HG03064 (cell line): ENCODE results near the gene CDC16.
"Not testable (repeated sequence)": the region's sequence is repeated elsewhere in the genome, so short reads cannot be mapped to it uniquely, and the experiment has no call there.

ENCODE experiments used
- ATAC-seq: cut with Tn5 transposase; IDR thresholded peaks from one replicate; pipeline ENCODE4 v1.9.1; 2021; ENCODE audit warnings: low read depth; ENCODE audit not compliant: unreplicated experiment

Gene CDC16, protein sequence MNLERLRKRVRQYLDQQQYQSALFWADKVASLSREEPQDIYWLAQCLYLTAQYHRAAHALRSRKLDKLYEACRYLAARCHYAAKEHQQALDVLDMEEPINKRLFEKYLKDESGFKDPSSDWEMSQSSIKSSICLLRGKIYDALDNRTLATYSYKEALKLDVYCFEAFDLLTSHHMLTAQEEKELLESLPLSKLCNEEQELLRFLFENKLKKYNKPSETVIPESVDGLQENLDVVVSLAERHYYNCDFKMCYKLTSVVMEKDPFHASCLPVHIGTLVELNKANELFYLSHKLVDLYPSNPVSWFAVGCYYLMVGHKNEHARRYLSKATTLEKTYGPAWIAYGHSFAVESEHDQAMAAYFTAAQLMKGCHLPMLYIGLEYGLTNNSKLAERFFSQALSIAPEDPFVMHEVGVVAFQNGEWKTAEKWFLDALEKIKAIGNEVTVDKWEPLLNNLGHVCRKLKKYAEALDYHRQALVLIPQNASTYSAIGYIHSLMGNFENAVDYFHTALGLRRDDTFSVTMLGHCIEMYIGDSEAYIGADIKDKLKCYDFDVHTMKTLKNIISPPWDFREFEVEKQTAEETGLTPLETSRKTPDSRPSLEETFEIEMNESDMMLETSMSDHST

DNA sequence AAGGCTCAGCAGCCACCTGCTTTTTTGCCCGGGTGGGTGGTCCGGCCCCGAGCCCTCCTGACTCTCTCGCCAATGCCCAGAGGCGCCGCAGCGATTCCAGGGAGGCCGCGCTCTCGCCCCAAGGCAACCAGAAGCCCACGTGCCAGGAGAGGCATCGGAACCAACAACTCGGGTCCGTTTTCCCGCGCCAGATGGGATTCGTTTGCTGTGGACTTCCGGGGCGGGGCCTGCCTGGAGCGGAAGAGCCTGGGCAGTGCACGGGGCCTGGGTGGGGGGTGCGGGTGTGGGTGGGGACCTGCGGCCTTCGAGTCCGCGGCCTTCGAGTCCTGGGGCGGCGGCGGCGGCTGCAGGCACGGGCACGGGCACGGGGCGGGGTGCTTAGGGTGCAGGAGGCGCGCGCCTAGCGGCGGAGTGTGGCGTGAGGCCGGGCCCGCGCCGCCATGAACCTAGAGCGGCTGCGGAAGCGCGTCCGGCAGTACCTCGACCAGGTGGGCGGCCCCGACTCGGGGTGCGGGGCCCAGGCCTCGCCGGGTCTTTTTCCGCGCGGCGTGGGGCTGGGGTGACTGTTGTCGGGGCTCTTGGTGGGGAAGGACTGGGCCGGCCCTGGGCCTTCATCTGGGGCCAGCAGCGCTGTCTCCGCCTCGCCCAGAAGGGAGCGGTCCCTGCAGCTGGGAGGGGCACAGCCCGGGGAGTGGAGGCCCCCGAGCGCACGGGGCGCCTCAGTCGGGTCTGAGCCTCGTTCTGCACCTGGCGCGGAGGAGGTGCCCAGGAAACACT, at the start of gene CDC16:
TSS of gene CDC16 (plus strand) at position 253 of the 777 bp plus-strand sequence. CDS start at position 441, 188 bp downstream.
- ATAC-seq, result peak; percentile 84

DNA sequence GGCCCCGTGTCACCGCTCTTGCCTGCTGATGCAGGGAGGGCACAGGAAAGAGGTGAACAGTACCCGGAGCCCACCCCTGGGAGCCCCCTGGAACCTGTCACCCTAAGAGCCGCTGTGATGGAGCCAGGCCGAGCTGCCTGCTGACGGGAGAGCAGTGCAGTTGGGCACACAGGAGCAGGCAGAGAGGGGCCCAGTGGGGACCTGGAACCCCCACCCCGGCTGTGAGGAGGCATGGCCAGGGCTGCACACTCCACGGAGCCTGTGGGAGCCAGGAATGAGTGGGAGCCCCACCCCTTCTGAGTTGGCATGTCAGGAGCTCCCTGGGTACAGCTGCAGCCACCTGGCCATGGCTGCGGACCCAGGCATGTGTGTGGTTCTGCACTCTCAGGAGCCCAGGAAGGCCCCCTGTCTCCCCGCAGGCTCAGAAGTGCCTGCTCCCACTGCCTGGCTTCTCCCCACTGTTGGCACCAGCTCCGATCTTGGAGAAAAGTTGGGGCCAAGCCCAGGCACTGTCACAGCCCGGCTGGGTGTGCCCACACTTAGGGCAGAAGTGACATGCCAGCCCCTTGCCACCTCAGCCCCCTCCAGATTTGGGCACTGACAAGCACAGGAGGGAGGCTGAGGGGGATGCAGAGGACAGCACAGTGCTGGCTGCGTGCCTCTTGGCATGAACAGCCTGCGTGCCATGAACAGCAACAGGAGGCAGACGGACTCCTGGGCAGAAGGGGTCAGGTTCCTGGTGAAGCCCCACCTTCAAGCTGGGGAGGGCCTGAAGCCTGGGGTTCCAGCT, 49.3 kb upstream of the CDC16 start:
- no peak for ATAC-seq

DNA sequence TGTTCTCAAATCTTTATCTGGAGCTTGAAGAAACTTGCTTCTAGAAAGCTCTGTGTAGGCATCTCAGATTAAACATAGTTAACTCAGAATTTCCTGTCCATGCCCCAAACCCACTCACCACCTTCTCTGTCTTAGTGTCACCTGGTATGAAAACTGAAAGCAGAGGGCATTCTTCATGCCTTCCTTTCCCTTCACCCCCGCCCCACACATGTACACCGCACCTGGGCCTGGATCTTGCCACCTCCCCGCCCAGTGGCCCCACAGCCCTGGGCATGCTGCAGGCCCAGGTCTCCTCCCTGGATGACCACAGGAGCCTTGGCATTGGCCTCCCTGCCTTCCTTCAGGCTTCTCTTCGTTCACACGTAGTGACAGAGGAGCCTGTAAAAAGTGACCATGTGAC, 39.8 kb upstream of the CDC16 start:
- ATAC-seq, result no peak

DNA sequence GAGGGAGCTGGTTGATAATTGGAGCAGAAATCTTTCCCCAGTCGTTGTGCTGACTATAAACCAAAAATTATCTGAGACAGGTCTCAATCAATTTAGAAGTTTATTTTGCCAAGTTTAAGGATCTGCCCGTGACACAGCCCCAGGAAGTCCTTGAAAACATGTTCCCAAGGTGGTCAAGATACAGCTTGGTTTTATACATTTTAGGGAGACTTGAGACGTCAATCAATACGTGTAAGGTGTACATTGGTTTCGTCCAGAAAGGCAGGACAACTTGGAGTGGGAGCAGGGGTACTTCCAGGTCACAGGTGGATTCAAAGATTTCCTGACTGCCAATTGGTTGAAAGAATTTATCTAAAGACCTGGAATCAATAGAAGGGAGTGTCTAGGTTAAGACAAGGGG, 38.1 kb upstream of the CDC16 start:
- ATAC-seq, result no peak

DNA sequence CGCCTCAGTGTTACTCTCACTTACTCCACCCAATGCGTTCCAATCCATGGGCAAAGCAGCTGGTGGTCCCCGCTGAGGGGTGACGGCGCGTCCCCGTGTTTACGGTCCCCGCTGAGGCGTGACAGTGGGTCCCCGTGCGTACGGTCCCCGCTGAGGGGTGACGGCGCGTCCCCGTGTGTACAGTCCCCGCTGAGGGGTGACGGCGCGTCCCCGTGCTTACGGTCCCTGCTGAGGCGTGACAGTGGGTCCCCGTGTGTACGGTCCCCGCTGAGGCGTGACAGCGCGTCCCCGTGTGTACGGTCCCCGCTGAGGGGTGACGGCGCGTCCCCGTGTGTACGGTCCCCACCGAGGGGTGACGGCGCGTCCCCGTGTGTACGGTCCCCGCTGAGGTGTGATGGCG, 36.1 kb upstream of the CDC16 start:
- ATAC-seq, result no peak

DNA sequence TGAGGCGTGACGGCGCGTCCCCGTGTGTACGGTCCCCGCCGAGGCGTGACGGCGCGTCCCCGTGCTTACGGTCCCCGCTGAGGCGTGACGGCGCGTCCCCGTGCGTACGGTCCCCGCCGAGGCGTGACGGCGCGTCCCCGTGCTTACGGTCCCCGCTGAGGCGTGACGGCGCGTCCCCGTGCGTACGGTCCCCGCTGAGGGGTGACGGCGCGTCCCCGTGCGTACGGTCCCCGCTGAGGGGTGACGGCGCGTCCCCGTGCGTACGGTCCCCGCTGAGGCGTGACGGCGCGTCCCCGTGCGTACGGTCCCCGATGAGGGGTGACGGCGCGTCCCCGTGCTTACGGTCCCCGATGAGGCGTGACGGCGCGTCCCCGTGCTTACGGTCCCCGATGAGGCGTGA, 35.2 kb upstream of the CDC16 start:
- ATAC-seq, result not testable (repeated sequence)

DNA sequence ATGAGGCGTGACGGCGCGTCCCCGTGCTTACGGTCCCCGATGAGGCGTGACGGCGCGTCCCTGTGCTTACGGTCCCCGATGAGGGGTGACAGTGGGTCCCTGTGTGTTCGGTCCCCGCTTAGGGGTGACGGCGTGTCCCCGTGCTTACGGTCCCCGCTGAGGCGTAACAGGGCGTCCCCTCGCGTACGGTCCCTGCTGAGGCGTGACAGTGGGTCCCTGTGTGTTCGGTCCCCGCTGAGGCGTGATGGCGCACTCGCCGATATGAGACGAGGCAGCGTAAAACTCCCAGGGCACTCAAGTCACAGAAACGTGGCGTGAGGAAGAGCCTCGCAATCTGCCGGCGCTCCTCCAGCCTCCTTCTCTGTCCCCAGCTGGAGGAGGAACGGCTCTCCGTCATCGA, 34.7 kb upstream of the CDC16 start:
- ATAC-seq, result no peak

DNA sequence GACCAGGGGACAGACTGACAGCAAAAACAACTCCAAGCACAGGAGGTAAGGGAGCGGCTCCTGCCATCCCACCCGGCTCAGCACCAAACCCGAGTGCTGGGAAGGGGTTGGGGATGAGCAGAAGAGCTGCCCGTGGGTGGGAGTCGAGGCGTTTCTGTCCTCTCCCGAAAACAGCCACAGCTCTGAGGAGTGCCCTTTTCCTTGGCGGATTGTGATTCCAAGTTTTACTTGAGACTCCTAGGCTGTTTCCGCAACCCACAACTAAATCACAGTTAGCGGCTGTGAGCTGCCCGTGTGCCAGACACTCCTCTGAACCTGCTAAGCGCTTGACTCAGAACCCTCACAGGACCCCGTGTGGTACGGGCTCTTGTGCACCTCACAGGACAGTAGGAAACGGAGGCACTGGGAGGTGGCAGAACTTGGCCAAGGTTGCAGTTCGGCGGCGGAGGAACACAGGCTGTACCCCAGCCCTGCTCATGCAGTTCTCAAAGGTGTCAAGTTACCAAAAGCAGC, 34.2 kb upstream of the CDC16 start:
- ATAC-seq, result no peak

DNA sequence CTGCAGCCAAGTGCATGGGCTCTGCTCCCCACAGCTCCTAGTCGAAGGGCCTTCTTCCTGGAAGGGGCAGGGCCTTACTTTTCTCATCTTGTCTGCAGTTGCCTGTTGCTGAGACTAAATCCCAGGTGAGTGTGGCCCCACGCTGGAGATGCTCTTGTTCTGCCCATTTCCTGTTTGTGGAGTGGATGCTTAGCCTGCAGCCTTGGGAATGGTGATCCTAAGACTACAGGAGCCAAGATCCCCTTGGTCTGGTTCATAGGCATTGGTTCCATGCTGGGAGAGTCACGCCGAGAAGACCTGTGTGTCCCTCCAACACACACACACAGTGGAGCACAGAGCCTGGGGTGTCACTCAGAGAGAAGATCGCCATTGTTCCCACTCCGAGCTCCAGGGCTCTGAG, 32.1 kb upstream of the CDC16 start:
- ATAC-seq, result no peak

DNA sequence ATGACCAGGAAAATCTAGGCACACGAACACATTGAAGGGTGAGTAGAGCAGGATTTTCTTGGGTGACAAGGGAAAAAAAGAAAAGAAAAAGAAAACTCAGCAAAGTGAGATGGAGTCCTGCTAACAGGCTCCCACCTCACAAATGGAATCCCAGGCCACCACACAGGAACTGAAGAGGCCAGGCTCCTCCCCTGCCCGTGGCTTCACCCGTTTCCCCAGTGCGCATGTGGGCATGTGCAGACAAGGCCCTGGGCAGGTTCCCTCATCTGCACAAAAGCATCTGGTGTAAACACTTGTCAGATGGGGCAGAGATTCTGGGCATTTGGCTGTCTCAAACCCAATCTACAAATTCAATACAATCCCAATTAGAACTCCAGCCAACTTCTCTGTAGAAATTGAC, 31.2 kb upstream of the CDC16 start:
- ATAC-seq, result no peak

DNA sequence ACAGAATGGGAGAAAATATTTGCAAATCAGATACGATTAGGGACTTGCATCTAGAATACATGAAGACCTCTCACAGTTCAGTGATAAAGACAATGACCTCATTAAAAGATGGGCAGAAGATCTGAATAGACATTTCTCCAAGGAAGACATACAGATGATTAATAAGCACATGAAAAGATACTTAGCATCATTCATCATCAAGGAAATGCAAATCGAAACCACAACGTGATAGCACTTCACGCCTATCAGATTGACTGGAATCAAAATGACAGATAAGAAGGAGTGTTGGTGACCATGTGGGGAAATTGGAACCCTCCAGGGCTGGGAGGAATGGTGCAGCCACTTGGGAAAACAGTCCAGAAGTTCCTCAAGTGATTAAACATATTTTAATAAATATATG, 29.8 kb upstream of the CDC16 start:
- ATAC-seq, result no peak

DNA sequence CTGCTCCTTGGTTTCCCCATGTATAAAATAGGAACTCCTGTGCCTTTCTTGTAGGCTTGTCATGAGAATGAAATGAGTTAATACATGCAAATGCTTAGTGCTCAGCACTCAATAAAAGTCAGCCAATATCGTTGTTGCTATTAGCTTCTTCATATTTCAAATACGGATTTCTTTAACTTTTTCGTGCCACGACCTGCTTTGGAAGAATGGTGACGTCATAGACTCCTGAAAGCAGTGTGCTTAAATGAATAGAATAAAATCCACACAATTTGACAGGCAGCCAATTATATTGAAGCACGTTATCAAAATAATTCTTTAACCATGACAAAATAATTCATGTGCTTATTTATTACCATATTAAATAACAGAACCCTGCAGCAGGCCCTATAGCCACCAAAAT, 26.6 kb upstream of the CDC16 start:
- ATAC-seq, result no peak

DNA sequence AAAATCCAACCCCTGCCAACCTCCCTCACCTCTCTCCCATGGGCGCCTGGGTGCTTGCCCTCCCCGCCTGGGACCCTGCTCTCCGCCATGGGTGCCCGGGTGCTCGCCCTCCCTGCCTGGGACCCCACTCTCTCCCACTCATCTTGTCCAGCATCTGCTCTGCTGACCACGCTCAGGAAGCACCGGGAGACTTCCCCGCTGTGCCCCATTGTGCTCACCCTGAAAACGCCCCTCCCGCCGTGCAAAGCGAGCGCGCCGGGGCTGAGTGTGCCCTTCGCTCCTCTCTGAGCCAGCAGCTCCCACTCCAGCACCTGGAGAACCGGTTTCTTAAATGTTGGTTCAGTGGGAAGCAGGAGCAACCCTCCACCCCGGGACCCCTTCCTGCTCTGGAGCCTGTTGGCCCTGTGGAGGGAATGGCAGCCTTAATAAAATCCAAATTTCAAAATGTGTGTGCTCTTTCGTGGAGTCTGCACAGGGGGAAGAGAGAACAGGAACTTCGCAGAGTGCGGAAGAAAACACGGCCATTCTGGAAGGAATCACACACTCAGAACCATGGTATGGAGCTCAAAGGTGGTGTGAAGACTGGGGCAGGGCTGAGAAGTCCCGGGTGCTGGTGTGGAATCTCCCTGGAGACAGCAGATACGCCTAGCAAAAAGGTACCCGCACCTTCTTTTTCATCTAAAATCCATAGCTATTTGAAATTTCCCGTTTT, 23.1 kb upstream of the CDC16 start:
- ATAC-seq, result no peak

DNA sequence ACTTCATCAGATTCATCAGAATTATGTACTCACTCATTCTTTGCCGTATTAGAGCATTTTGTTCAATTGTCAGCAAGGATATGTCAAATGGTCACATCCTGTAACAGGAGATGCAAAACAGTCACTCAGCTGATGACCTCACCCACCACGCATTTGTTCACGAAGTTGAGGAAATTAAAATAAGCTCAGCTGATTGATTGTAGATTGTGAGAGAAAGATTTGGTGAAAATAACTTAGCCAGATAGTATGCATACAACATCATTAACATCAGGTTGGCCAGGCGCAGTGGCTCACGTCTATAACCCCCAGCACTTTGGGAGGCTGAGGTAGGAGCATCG, 22.6 kb upstream of the CDC16 start:
- ATAC-seq, result no peak

DNA sequence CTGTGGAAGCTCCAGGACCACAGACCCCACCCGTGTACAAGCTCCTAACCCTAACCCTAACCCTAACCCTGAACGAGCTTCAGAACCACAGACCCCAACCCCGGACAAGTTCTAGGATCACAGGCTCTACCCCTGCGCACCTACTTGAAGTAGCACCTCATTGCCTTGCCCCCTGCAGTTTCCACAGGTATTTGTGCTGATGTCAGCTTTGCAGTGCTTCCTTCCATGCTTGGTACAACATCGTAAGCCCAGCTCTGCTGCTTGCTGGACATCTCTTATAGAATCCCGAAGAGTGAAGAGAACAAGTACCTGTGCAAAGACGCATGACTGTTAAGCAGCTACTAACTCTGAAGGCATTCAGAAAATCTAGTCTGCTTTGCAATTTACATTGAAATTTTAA, 20.7 kb upstream of the CDC16 start:
- no peak for ATAC-seq

DNA sequence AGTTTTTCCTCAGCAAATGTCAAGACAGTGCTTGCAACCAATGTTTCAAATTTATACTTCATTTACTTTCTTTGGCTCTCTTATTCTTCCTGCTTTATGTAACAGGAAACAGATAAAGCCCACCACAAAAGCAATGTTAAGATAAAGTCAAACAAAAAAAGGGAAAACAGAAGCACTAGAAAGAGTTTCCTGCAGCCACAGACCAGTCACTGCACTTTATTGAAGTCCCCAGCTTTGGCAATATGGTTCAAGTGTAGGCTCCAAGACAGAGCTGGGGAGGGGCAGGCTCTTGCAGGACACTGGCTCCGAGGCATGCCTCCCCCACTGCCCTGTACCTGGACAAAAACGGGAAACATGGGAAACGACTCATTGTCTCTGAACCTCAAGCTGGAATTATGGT, 15.3 kb upstream of the CDC16 start:
- ATAC-seq, result no peak

DNA sequence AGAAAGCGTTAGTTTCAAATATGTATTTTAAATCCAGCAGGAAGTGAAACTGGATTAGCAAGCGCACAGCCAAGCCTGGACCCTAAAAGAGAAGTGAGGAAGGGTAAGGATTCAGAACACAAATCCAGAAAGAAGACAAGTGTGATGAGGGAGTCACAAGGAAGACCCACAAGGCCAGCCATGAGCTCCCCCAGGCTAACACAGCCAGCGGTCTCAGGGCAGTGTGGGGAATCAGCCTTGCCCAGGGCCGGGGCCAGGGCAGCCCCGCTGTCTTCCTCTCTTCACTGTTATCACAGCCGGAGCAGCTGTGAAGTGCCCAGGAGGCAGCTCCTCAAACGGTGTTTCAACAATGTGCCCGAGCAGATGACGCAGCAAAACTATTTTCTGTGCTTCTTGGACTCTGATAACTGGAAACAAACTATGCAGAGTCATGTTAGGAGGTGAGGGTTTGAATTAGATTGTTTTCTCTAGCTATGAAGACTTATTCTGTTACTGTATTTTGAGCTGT, 12.2 kb upstream of the CDC16 start:
- no peak for ATAC-seq

DNA sequence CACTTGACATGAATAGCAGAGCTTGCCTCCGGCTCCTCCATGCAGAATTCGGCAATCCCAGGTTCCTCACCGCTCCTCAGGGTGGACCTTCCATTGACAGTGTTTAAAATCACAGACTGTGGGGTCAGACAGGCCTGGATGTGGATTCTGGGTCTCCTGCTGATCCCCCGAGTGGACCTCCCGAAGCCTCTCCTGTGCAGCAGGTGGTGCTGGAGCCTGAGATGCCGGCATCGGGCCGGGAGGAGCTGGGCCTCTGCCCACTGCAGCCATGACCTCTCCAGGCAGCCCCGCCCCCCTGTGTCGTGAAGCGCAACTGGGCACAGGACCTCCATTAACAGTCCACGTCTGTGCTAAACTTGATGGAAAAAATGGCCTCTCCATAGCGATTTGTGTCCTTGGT, 10.5 kb upstream of the CDC16 start:
- ATAC-seq, result no peak

DNA sequence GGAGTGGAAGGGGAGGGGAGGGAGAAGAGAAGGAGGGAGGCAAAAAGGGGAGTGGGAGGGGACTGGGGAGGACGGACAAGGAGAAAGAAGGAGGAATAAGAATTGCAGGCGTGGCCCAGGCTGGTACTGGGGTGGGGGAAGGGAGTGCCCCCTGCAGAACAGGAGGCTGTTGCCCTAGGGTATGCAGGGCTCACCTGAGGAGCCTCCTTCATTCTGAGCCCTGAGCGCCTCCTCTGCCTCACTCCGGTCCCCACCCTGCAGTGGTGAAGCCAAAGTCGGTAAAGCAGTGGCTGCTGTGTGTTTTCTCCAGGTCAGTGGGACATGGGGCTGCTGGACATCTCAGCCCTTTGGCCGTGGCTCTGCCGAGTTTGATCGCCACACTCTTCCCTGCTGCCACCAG, 9.1 kb upstream of the CDC16 start:
- no peak for ATAC-seq

DNA sequence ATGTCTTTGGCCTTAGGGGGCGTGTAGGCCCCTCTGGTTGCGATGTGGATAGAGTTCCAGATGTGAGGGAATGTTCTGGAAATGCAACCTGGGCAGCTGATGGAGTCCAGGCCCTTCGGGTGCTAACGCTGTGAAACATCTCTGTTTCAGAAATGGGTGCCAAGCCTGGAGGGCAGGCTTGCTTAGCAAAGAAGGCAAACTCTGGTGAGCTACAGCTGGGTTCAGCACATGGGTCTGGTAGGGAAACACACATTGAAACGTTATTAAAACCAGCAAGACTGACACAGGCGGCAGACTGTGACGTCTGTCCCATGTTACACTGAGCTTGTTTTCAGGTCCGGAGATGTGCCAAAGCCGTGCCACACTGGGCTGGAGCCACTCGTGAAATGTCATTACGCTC, 8.6 kb upstream of the CDC16 start:
- no peak for ATAC-seq
